Activated gamma-delta T cell treated with Interleukin-2 at 50 U/mL for 16 hours (primary cell): ENCODE data around the gene LYSMD1.
"Not testable (repeated sequence)": the region's sequence is repeated elsewhere in the genome, so short reads cannot be mapped to it uniquely, and the experiment has no call there.

Source experiments
- DNase-seq: peaks from one replicate; pipeline ENCODE4 v3.0.0-alpha.2; 2020

Gene LYSMD1

GRCh38 chr1:151165738-151166504 is at the start of gene LYSMD1, which contains the start of gene SCNM1:
LYSMD1 (minus strand) TSS chr1:151165902; CDS start chr1:151165258, 644 bp downstream.
SCNM1 (plus strand) TSS chr1:151166144; CDS start chr1:151166153, 9 bp downstream.
- DNase-seq = peak; percentile 93

- no peak for DNase-seq
These were observed 47.9 kb upstream of the LYSMD1 start for GRCh38 chr1:151213560-151213959.

GRCh38 chr1:151211972-151212705 is 46.4 kb upstream of the LYSMD1 start:
- DNase-seq = no peak

GRCh38 chr1:151210830-151211229 is 45.1 kb upstream of the LYSMD1 start:
- DNase-seq = no peak

GRCh38 chr1:151205381-151205965 is 39.8 kb upstream of the LYSMD1 start:
- not testable (repeated sequence) for DNase-seq

- no peak for DNase-seq
These were observed 34.3 kb upstream of the LYSMD1 start for GRCh38 chr1:151199873-151200581.

GRCh38 chr1:151198254-151199127 is 32.8 kb upstream of the LYSMD1 start, which contains the start of gene PIP5K1A:
PIP5K1A (plus strand) TSS chr1:151198552; CDS start chr1:151198997, 445 bp downstream.
- peak; percentile 100 for DNase-seq

GRCh38 chr1:151197863-151198253 is 32.2 kb upstream of the LYSMD1 start:
- DNase-seq = no peak

GRCh38 chr1:151196292-151196800 is 30.6 kb upstream of the LYSMD1 start:
- peak; percentile 37 for DNase-seq

- DNase-seq = not testable (repeated sequence)
These were observed 29.3 kb upstream of the LYSMD1 start for GRCh38 chr1:151194894-151195594.

GRCh38 chr1:151193856-151194255 is 28.2 kb upstream of the LYSMD1 start:
- no peak for DNase-seq

GRCh38 chr1:151193304-151193703 is 27.6 kb upstream of the LYSMD1 start:
- DNase-seq = no peak

GRCh38 chr1:151192047-151192446 is 26.3 kb upstream of the LYSMD1 start:
- no peak for DNase-seq

- DNase-seq = peak; percentile 82
These were observed 24.1 kb upstream of the LYSMD1 start, which contains the start of gene VPS72 for GRCh38 chr1:151189637-151190445. VPS72 (minus strand) TSS chr1:151190197; CDS start chr1:151190121, 76 bp downstream.

- not testable (repeated sequence) for DNase-seq
These were observed 23.0 kb upstream of the LYSMD1 start for GRCh38 chr1:151188667-151189066.

- DNase-seq = no peak
These were observed 21.5 kb upstream of the LYSMD1 start for GRCh38 chr1:151187205-151187604.

GRCh38 chr1:151184211-151184610 is 18.5 kb upstream of the LYSMD1 start:
- DNase-seq = no peak

- DNase-seq = no peak
These were observed 10.9 kb upstream of the LYSMD1 start for GRCh38 chr1:151176514-151177045.

GRCh38 chr1:151175863-151176262 is 10.2 kb upstream of the LYSMD1 start, which contains the start of gene TMOD4:
TMOD4 (minus strand) TSS chr1:151175981; CDS start chr1:151174875, 1,106 bp downstream.
- no peak for DNase-seq
